Measurements from ENCODE around the gene SYTL1. TPM values are rescaled to one million over a fixed set of nuclear protein-coding genes. Genes with fewer than 3 reads are reported as not detected.

The SYTL1 gene
- total RNA-seq, 1 donor from 2014 or later: 22.0 TPM

GRCh38 chr1:27357281-27358037, 15.6 kb downstream of the SYTL1 start:
- no peak for DNase-seq (ENCODE audit: low read depth)
- TF ChIP-seq, protein P1, sequence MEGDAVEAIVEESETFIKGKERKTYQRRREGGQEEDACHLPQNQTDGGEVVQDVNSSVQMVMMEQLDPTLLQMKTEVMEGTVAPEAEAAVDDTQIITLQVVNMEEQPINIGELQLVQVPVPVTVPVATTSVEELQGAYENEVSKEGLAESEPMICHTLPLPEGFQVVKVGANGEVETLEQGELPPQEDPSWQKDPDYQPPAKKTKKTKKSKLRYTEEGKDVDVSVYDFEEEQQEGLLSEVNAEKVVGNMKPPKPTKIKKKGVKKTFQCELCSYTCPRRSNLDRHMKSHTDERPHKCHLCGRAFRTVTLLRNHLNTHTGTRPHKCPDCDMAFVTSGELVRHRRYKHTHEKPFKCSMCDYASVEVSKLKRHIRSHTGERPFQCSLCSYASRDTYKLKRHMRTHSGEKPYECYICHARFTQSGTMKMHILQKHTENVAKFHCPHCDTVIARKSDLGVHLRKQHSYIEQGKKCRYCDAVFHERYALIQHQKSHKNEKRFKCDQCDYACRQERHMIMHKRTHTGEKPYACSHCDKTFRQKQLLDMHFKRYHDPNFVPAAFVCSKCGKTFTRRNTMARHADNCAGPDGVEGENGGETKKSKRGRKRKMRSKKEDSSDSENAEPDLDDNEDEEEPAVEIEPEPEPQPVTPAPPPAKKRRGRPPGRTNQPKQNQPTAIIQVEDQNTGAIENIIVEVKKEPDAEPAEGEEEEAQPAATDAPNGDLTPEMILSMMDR (conservative IDR thresholded peaks at IDR 0.05; ENCODE audit: low read depth, low read length): peak; percentile 76
- no peak overlapping the region for H3K4me3 ChIP-seq (ENCODE audit: low read depth, low read length)

DNA sequence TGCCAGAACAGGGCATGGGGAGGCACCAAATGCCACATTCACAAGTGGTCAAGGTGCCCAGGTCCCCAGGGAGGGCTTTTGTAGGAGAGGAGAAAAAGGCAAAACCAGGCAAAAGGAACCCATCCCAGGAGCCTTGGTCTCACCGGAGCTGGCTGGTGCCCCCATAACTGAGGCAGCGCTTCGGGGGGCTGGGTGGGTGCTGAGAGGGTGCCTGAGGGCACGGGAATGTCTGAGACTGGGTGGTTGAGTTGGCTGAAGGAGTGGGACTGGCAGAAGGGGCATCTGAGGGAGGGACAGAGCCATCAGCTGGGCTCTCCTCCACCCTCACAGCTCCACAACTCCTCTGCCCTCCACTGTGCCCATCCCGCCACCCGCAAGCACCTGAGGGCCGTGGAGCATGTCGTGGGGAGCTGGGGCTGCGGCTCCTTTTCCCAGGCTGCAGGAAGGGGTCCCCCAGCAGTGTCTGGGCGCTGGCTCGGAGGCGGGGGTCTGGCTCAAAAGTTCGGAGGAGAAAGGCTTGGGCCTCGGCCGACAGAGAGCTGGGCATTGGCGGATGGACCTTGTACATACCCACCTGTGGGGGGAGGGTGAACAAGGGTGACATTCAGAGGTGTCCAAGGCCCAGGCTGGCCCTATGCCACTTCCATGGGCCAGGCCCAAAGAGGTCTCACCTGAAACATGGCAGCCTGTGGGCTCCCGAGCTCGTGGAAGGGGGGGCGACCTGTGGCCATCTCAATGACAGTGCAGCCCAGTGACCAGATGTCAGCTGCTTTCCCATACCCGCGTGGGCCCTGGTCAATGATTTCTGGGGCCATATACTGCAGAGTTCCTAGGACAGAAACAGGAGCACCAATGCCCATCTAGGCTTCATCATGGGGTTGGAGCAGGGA, 16.5 kb downstream of the SYTL1 start:
- TF ChIP-seq, protein P1 (conservative IDR thresholded peaks at IDR 0.05; ENCODE audit: low read depth, low read length): no peak
- DNase-seq (ENCODE audit: low read depth): no peak
- H3K4me3 ChIP-seq (ENCODE audit: low read depth, low read length): no peak overlapping the region

DNA sequence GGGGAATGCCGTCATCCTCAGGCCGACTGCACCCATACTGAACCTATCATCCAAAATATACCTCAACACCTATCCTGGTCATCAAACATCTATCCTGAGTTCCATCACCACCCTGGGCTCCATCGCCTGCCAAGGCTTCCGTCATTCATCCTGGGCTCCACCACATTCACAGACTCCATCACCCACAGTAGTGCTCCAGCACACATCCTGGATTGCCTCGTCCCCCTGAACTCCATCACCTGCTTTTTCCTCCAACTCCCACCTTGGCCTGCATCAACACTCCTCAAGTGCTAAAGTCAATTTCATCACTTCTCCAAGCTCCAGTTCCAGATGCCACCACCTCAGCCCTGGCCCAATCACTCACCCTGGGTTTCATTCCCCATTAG, 17.1 kb downstream of the SYTL1 start:
- TF ChIP-seq, protein P1 (conservative IDR thresholded peaks at IDR 0.05; ENCODE audit: low read depth, low read length): no peak
- no peak overlapping the region for H3K4me3 ChIP-seq (ENCODE audit: low read depth, low read length)
- no peak for DNase-seq (ENCODE audit: low read depth)

DNA sequence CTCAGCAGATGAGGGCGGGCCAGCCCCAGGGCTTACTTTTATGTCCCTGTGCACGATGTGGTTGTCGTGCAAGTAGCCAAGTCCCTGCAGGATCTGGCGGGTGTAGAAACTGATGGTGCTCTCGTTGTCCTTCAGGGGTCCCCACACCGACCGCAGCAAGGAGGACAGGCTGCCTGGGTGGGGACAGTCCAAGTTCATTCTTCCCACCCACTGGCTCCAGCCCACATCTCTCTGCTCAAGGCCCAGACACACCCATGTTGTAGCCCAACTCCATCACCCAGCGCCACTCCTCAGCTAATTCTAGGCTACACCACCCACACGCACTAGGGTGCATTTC, 18.0 kb downstream of the SYTL1 start:
- TF ChIP-seq, protein P1 (conservative IDR thresholded peaks at IDR 0.05; ENCODE audit: low read depth, low read length): no peak
- DNase-seq (ENCODE audit: low read depth): no peak
- H3K4me3 ChIP-seq (ENCODE audit: low read depth, low read length): no peak overlapping the region

DNA sequence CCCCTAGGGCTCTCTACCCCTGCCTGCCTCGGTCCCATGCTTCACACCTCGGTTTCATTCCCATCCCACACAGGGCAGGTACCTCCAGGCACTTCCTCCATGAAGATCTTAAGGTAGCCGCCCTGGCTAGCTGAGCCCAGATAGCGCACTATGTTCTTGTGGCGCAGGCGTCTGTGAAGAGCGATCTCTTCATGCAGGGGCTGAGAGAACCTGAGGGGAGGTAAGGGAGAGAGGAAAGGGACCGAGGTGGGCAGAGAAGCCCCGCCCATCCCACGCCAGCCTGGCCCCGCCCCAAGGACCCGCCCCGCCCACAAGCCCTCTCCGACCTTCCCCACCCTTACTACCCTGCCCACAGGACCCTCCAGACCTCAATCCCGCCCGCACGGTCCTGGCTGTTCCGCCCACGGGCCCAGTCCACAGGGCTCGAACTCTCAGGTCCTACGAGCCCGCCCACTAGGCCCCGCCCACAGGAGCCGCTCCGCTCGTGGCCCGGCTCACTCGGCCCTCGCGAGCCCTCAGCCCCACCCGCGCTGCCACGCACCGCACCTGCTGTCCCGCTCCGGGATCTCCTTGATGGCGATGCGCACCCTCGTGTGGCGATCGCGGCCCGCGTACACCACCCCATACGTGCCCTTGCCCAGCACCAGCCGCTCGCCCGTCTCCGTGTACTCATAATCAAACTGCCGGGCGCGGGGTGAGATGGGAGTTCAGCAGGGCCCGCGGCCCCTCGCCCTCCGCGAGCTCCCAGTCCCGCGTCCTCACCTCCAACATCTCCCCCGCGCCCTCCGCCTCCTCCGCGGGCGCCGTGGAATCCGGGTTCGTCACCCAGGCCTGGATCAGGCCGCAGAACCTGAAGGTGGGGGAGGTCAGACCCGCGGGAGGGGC, 18.6 kb downstream of the SYTL1 start:
- DNase-seq (ENCODE audit: low read depth): no peak
- TF ChIP-seq, protein P1 (conservative IDR thresholded peaks at IDR 0.05; ENCODE audit: low read depth, low read length): no peak
- H3K4me3 ChIP-seq (ENCODE audit: low read depth, low read length): no peak overlapping the region

GRCh38 chr1:27361044-27361402, 19.2 kb downstream of the SYTL1 start:
- no peak for DNase-seq (ENCODE audit: low read depth)
- H3K4me3 ChIP-seq (ENCODE audit: low read depth, low read length): no peak overlapping the region
- TF ChIP-seq, protein P1 (conservative IDR thresholded peaks at IDR 0.05; ENCODE audit: low read depth, low read length): no peak
